Erythroblast (primary cell): ENCODE data around the gene EHBP1L1.

Source experiments
- DNase-seq, 2 experiments: peaks; one replicate each; lab custom pipeline; 2025; lab: John Stamatoyannopoulos, UW
- GATA1 ChIP-seq: IDR thresholded peaks from 2 replicates; pipeline ENCODE4 v1.6.1; 2011; ENCODE audit warnings: low read depth, mild to moderate bottlenecking, control low read depth, low read length, moderate library complexity
- POLR2A ChIP-seq: IDR thresholded peaks from 2 replicates; pipeline ENCODE4 v1.6.1; 2011; ENCODE audit warnings: mild to moderate bottlenecking, low read length

EHBP1L1 gene

DNA sequence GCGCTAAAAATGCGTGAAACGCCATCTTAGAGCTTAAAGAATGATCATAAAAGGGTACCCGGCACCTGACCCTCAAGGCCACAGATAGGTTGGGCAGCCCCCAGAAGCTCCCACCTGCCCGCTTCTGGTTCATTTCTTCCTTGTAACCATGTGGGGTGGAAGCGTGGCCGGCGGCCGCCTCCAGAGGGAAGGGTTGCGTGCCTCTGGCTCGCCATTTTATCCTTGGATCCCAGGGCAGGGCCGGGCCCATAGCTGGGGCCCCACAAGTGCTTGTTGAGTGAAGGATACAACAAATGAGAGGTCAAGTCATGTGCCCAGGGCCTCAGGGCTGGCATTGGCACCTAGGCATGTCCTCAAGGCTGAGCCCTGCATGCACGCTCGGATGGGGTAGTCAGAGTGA, 45.6 kb downstream of the EHBP1L1 start:
- TF ChIP-seq GATA1 (no peak), POLR2A (no peak)

DNA sequence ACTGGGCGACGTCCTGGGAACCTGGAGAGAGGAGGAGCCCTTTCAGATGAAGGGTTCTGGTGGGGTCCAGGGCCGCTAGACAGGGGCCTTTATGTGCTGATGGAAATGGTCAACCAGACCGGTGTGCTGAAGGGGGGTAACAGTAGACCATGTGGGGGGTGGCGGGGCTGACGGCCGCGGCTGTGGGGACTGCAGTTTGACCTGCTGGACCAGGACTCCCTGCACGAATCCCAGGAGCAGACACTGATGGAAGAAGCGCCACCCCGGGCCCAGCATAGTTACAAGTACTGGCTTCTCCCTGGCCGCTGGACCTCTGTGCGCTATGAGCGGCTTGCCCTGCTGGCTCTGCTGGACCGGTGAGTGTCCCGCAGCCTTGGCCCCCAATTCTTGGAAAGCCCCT, 46.2 kb downstream of the EHBP1L1 start:
- DNase-seq, result no peak
- no peak for TF ChIP-seq POLR2A
- no peak for TF ChIP-seq GATA1

More for the DNA sequence above, 45.6 kb downstream of the EHBP1L1 start:
- no peak for DNase-seq

DNA sequence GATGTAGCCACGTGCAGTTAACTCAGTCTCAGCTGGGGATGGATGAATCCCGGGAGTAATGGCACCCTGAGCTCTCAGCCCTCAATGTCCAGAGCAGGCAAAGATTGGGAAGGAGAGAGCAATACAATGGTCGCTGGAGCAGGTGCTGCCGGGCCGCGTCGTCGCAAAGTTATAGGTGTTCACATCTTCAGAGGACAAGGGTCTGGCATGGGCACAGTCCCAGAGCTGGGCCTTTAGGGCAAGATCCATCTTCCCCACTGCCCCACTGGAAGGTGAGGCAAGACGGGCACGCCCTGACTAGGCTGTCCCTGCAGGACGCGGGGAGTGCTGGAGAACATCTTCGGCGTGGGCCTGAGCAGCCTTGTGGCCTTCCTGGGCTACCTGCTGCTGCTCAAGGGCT, 47.3 kb downstream of the EHBP1L1 start:
- TF ChIP-seq GATA1 (no peak), POLR2A (no peak)

DNA sequence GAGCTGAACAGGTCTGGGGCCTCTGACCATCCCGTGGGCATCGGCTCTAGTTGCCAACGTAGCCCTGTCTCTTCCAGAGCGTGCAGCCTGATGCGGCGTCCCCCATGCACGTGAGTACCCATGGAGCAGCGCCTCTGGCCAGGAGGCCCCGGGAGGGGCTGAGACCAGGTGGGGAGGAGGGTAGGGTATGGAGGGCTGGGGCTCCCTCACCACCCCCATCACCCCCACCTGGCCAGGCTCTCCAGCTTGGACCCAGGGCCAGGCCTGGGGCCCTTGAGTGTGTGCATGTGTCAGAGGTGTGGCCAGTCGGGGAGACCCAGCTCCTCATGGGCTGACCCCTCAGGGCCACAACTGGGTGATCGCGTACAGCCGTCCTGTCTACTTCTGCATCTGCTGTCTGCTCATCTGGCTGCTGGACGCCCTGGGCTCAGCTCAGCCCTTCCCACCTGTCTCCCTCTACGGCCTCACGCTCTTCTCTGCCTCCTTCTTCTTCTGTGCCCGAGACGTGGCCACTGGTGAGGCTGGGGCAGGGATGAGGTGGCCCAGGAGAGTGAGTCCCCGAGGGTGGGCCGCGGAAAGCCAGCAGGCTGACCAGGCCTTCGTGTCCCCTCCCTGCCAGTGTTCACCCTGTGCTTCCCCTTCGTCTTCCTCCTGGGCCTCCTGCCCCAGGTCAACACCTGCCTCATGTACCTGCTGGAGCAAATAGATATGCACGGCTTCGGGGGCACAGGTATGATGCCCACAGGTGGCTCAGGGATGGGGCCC, 48.2 kb downstream of the EHBP1L1 start:
- DNase-seq, result no peak
- TF ChIP-seq GATA1 (no peak), POLR2A (no peak)

More for the DNA sequence above, 47.3 kb downstream of the EHBP1L1 start:
- DNase-seq, result no peak

DNA sequence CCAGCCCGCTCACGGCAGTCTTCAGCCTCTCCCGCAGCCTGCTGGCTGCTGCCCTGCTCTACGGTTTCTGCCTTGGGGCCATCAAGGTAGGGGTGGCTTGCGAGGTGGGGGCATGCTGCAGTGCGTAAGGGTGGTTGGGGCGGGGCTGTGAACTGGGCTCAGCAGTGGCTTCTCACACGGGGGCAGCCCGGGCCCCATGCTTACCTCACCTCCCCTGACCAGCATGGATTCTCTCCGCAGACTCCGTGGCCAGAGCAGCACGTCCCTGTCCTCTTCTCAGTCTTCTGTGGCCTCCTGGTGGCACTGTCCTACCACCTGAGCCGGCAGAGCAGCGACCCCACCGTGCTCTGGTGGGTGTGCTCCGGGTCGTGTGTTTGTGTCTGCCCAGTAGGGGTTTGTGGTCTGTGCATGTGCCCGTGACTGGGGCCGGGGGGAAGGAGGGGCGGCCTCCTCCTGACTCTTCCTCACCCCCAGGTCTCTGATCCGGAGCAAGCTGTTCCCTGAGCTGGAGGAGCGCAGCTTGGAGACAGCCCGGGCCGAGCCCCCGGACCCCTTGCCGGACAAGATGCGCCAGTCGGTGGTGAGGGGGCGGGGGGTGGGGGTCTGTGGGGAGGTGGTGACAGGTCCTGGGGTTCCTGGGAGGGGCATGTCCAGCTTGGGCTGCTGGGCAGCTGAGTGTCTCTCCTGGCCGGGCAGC, 49.2 kb downstream of the EHBP1L1 start:
- TF ChIP-seq POLR2A, result no peak
- TF ChIP-seq GATA1, result no peak
- no peak for DNase-seq

DNA sequence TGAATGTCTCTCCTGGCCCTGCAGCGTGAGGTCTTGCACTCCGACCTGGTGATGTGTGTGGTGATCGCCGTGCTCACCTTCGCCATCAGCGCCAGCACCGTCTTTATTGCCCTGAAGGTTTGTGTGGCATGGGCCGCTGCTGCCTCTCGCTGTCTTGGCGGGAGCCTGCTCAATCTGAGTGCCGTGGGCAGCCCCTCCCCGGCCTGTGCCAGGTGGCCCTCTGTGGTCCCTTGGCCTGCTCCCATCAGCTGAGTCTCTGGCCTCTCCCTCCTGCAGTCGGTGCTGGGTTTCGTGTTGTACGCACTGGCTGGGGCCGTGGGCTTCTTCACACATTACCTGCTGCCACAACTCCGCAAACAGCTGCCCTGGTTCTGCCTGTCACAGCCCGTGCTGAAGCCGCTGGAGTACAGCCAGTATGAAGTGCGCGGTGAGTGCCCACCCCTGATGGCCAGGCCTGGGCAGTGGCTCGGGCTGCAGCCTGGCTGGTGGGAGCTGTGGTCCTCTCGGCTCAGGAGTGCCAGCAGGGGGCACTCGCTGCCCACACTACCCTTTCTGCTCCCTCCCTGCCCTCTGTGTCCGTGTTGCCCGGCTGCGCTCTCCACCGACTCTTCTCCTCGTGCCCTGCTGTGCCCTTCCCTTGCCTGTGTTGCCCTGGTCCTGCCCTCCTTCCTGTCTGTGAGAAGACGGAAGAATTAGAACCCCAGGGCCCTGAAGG, 49.9 kb downstream of the EHBP1L1 start:
- TF ChIP-seq POLR2A (no peak), GATA1 (no peak)
- DNase-seq, result peak; percentile 66 to 82

DNA sequence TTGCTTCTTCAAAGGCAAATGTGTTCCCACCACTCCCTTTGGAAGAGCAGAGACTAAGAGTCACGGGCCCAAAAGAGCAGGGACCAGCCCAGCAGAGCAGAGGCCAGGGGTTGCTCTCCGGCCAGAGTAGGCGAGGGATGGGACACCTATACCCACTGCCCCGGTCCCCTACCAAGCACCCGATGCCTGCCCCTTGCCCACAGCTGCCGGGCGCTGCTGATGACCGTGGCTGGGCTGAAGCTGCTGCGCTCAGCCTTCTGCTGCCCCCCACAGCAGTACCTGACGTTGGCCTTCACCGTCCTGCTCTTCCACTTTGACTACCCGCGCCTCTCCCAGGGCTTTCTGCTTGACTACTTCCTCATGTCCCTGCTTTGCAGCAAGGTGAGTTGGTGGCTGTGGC, 51.3 kb downstream of the EHBP1L1 start:
- DNase-seq, result no peak
- no peak for TF ChIP-seq GATA1
- TF ChIP-seq POLR2A, result no peak

DNA sequence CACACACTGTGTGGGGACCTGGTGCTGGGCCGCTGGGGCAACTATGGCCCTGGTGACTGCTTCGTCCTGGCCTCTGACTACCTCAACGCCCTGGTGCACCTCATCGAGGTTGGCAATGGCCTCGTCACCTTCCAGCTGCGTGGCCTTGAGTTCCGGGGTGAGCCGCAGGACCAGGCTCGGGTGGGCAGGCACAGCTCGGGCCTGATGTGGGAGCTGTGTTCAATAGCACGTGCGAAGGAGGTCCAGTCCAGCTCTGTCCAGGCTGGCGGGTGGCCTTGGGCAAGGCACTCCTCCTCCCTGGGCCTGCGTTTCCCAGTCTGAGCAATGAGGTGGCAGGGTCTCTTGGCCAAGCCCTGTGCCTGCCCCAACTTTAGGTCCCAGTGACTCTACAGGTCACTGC, 53.7 kb downstream of the EHBP1L1 start:
- no peak for TF ChIP-seq GATA1
- TF ChIP-seq POLR2A, result no peak
- no peak for DNase-seq

DNA sequence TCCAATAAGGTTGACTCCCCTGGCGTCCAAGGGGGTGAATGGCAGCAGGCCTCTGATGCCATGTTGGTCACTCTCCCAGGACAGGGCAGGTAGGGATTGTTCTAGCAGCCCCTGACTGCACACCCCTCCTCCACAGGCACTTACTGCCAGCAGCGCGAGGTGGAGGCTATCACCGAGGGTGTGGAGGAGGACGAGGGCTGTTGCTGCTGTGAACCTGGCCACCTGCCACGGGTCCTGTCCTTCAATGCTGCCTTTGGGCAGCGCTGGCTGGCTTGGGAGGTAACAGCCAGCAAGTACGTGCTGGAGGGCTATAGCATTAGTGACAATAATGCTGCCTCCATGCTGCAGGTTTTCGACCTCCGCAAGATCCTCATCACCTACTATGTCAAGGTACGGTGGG, 54.4 kb downstream of the EHBP1L1 start:
- no peak for DNase-seq
- TF ChIP-seq GATA1 (no peak), POLR2A (no peak)

DNA sequence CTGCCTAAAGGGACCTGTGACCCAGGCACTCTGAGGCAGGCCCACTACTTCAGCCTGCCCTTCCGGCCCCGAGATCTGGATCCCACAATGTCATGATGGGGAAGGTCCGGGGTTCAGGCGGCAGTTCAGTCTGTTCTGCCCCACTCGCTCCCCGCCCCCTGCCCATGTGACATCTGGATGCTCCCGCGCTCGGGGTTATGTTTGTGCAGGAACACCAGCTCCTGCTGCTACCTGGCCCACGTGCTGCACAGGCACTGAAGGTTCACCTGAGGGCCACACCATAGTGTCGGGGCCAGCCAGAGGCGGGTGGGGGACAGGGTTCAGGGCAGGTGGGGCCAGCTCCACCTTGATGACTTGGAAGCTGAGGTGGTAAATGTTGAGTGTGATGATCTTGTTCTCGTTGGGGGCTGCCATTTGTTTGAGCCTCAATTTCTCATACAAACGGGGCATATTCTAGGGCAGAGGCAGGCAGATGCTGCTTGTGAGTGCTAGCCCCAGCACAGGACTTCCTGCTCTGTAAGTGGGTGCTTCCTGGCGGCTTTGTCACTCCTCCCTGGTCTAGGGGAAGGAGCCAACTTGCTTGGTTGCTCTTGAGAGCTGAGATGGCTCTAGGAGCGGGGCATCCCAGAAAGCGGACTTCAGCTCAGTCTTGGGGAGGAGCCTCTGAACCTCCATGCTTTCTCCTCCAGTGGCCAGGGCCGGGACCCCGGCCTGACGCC, 57.7 kb downstream of the EHBP1L1 start:
- no peak for DNase-seq
- no peak for TF ChIP-seq GATA1
- no peak for TF ChIP-seq POLR2A

DNA sequence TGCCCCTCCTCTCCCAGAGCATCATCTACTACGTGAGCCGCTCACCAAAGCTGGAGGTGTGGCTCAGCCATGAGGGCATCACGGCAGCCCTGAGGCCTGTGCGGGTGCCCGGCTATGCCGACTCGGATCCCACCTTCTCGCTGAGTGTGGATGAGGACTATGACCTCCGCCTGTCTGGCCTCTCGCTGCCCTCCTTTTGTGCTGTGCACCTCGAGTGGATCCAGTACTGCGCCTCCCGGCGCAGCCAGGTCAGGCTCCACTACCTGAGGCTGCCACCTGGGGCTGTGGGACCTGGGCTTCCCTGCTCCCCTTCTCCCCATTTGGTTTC, 58.2 kb downstream of the EHBP1L1 start:
- no peak for DNase-seq
- TF ChIP-seq GATA1, result no peak
- TF ChIP-seq POLR2A, result no peak

DNA sequence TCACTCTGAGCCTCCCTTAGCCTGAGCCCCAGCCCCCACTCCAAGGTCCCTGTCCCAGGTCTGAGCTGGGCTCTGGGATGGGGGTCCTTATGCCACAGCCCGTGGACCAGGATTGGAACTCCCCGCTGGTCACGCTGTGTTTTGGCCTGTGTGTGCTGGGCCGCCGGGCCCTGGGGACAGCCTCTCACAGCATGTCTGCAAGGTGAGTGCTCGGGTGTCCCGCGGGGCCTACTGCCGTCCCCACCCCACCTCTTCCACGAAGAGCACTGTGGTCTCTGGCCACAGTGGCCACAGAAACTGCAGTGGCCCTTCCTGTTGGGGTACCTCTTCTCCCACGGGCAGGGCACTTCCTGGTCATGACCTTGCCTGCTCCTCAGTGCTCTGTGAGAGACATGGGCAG, 58.6 kb downstream of the EHBP1L1 start:
- DNase-seq, result no peak
- TF ChIP-seq GATA1 (no peak), POLR2A (no peak)

DNA sequence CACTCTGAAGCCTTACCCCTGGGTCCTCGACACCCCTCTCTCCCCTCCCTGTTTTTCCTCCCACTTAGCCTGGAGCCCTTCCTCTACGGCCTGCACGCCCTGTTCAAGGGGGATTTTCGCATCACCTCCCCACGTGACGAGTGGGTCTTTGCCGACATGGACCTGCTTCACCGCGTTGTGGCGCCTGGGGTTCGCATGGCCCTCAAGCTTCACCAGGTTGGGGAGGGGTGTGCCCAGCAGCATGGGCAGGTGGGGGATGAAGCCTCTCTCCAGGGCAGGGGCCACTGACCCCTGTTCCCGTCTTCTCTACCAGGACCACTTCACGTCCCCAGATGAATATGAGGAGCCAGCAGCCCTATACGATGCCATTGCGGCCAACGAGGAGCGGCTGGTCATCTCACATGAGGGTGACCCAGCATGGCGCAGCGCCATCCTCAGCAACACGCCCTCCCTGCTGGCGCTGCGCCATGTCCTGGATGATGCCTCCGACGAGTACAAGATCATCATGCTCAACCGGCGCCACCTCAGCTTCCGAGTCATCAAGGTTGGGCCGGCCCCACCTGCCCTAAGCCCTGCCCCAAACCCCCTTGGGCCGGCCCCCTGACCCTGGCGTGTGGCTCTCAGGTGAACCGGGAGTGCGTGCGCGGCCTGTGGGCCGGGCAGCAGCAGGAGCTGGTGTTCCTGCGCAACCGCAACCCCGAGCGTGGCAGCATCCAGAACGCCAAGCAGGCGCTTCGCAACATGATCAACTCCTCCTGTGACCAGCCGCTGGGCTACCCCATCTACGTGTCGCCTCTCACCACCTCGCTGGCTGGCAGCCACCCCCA, 59.3 kb downstream of the EHBP1L1 start:
- TF ChIP-seq POLR2A (no peak), GATA1 (no peak)
- DNase-seq, result peak; percentile 32 to 41
